GM19025 (cell line): ENCODE measurements around the gene TFB1M.
"Not testable (repeated sequence)": the region's sequence is repeated elsewhere in the genome, so short reads cannot be mapped to it uniquely, and the experiment has no call there.

ENCODE experiments used
- ATAC-seq: cut with Tn5 transposase; IDR thresholded peaks from one replicate; pipeline ENCODE4 v1.9.1; 2021; ENCODE audit warnings: mild to moderate bottlenecking, low read depth, moderate library complexity; ENCODE audit not compliant: unreplicated experiment

TFB1M gene

GRCh38 chr6:155314092-155314772 is at the start of gene TFB1M:
TFB1M (minus strand) TSS chr6:155314484; CDS start chr6:155314428, 56 bp downstream.
- ATAC-seq = peak; percentile 95

DNA sequence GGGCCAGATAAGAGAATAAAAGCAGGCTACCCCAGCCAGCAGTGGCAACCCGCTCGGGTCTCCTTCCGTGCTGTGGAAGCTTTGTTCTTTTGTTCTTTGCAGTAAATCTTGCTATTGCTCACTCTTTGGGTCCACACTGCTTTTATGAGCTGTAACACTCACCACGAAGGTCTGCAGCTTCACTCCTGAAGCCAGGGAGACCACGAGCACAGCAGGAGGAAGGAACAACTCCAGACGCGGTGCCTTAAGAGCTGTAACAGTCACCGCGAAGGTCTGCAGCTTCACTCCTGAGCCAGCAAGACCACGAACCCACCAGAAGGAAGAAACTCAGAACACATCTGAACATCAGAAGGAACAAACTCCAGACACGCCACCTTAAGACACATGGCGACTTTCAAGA is 49.7 kb upstream of the TFB1M start:
- ATAC-seq = not testable (repeated sequence)

DNA sequence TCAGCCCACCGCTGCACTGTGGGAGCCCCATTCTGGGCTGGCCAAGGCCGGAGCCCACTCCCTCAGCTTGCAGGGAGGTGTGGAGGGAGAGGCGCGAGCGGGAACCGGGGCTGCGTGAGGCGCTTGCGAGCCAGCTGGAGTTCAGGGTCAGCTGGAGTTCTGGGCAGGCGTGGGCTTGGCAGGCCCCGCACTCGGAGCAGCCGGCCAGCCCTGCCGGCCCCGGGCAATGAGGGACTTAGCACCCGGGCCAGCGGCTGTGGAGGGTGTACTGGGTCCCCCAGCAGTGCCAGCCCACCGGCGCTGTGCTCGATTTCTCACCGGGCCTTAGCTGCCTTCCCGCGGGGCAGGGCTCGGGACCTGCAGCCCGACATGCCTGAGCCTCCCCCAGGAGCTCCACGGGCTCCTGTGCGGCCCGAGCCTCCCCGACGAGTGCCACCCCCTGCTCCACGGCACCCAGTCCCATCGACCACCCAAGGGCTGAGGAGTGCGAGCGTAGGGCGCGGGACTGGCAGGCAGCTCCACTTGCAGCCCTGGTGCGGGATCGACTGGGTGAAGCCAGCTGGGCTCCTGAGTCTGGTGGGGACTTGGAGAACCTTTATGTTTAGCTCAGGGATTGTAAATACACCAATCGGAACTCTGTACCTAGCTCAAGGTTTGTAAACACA is 48.8 kb upstream of the TFB1M start:
- not testable (repeated sequence) for ATAC-seq

DNA sequence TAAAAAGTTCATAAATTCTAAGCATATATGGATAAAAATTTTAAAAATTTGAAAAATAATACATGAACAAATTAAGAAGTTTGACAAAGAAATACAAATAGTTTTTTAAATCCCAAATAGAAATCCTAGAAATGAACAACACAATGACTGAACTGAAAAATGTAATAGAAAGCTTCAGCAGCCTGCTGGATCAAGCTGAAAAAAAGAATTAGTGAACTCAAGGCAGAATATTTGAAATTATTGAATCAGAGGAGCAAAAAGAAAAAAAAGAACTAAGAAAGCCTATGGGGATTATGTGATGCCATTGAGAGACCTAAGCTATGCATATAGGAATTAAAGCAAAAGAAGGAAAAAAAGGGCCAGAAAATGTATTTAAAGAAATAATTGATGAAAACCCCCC is 39.9 kb upstream of the TFB1M start:
- ATAC-seq = no peak

GRCh38 chr6:155352811-155353210 is 38.5 kb upstream of the TFB1M start:
- no peak for ATAC-seq

DNA sequence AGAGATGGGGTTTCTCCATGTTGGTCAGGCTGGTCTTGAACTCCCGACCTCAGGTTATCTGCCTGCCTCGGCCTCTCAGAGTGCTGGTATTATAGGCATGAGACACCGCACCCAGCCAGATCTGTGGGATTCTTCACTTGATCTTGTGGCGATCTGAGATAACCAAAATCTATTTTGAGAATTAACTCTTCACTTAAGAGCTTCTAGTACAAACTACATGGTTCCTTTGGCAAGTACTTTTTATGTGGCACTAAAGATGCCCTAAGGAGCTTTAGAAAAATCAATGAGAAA is 37.8 kb upstream of the TFB1M start:
- no peak for ATAC-seq

GRCh38 chr6:155351273-155352129 is 37.2 kb upstream of the TFB1M start:
- peak; percentile 89 for ATAC-seq

DNA sequence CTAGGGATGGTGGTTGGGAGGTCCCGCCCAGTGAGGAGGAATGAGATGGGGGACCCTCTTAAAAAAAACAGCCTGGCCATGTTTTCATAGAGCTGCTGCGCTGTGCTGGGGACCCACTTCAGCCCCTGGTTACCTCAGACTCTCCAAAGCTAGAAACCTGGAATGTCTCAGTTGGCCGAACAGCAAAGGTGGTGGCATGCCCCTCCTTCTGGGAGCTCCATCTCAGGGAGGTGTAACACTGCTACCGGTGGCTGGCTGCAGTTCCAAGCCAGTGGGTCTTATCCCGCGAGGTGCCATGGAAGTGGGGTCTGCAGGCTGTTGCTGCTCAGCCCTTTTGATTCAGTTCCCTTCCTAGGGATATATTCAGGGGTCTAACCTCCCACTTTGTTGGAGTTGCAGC is 35.7 kb upstream of the TFB1M start:
- ATAC-seq = no peak

GRCh38 chr6:155349129-155349528 is 34.8 kb upstream of the TFB1M start:
- no peak for ATAC-seq

GRCh38 chr6:155347800-155348199 is 33.5 kb upstream of the TFB1M start:
- ATAC-seq = no peak

- ATAC-seq = no peak
These were observed 32.7 kb upstream of the TFB1M start for GRCh38 chr6:155346957-155347356.

DNA sequence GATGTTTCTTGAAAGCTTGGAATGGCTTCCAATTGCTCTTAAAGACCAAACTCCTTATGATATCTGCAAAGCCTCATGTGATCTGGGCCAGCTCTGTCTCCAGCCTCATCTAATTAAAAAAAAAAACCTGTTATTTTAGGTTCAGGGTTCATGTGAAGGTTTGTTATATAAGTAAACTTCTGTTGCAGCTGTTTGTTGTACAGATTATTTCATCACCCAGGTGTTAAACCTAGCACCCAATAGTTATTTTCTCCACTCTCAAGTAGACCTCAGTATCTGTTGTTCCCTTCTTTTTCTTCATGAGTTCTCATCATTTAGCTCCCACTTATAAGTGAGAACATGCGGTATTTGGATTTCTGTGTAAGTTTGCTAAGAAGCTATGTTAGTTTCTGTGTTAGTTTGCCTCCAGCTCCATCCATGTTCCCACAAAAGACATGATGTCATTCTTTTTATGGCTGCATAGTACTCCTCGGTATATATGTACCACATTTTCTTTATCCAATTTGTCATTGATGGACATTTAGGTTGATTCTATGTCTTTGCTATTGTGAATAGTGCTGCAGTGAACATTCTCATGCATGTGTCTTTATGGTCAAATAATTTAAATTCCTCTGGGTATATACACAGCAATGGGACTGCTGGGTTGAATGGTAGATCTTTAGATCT is 30.2 kb upstream of the TFB1M start:
- no peak for ATAC-seq

DNA sequence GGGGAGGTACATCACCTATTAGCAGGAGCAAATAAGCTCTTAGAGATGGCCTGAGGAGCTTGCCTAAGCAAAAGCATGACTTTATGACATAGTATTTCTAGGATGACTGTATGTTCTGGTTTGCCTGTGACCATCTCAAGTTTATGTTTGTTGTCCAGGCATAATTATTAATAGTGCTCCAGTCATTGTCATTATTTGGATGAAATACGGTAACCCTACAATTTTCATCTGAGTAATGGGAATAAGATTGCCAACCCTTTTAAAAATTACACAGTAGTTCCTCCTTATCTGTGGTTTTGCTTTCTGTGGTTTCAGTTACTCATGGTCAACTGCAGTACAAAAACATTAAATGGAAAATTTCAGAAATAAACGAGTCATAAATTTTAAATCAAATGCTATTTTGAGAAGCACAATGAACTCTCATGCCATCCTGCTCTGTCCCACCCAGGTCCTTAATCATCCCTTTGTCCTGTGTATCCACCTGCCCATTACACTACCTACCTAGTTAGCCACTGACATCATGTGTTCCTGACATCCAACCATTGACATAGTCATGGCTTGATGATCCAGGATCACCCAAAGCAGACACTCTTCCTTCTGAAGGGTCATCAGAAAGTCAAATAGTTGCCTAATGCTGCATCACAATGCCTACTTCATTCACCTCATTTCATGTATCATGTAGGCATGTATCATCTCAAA is 27.0 kb upstream of the TFB1M start:
- peak; percentile 73 for ATAC-seq

DNA sequence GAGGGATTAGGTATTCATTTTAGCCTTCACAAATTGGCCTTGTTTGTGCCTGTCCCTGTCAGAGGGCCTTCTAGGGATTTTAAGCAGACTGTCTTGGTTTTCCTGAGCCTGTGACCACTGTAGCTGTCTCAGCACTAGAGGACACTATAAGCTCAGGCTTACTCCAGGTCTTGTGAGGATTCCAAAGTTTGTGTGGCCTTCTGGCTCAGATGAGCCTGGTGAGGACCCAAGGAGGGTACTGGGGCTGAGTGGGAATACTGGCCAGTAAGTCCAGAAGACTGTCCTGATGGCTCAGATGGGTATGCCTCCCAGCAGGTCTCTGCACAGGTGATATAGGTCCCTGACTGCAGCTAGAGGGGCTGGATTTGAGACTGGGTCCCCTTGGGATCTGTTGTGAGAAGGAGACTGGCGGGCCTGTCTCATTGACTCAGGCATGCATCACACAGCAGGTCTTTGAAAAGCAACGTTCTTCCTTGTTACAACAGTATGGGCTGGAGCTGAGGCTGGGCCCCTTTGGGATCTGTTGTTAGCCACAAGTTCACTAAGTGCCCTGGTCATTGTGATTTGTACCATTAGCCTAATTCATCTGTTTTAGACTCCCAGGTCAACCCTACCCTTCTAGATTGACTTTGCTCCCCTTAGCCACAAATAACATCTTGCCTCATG is 26.3 kb upstream of the TFB1M start:
- ATAC-seq = peak; percentile 22

- not testable (repeated sequence) for ATAC-seq
These were observed 25.6 kb upstream of the TFB1M start for GRCh38 chr6:155339929-155340328.

DNA sequence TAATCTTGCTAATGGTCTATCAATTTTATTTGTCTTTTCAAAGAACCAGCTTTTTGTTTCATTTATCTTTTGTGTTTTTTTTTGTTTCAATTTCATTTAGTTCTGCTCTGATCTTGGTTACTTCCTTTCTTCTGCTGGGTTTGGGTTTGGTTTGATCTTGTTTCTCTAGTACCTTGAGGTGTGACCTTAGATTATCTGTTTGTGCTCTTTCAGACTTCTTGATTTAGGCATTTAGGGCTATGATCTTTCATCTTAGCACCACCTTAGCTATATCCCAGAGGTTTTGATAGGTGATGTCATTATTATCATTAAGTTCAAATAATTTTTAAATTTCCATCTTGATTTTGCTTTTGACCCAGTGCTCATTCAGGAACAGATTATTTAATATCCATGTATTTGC is 24.0 kb upstream of the TFB1M start:
- ATAC-seq = not testable (repeated sequence)

DNA sequence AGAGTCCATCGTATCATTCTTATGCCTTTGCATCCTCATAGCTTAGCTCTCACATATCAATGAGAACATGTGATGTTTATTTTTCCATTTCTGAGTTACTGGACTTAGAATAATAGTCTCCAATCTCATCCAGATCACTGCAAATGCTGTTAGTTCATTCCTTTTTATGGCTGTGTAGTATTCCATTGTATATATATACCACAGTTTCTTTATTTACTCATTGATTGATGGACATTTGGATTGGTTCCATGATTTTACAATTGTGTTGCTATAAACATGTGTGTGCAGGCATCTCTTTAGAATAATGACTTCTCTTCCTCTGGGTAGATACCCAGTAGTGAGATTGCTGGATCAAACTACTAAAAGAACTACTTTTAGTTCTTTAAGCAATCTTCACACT is 21.0 kb upstream of the TFB1M start:
- no peak for ATAC-seq

GRCh38 chr6:155334073-155334472 is 19.8 kb upstream of the TFB1M start:
- not testable (repeated sequence) for ATAC-seq

- peak; percentile 69 for ATAC-seq
These were observed 19.1 kb upstream of the TFB1M start for GRCh38 chr6:155333414-155333813.

GRCh38 chr6:155330922-155331321 is 16.6 kb upstream of the TFB1M start:
- ATAC-seq = no peak
